Lung (tissue), 12 donors: ENCODE measurements around the gene ERICH2. TPM values are rescaled to one million over a fixed set of nuclear protein-coding genes. Genes with fewer than 3 reads are reported as not detected.

Source experiments
- ATAC-seq: fragments of 200-7000 bp; cut with Tn5 transposase; one replicate; pipeline ENCODE4 v1.9.1; 2020; ENCODE audit warnings: moderate number of reproducible peaks; ENCODE audit not compliant: insufficient read depth, low FRiP score
- DNase-seq, 3 donors: peaks; one replicate each; pipeline ENCODE4 v3.0.0-alpha.2; 2013 to 2017
- H3K27ac ChIP-seq, 2 donors: one replicate each; pipeline ENCODE4 v1.5.1; 2013; ENCODE audit warnings: mild to moderate bottlenecking in 2 of 2, moderate library complexity in 2 of 2, control low read depth in 1 of 2, inconsistent platforms in 1 of 2, low read depth in 1 of 2, low read length in 1 of 2
- H3K27me3 ChIP-seq, 3 donors: one replicate each; pipeline ENCODE4 v1.5.1; 2013; ENCODE audit warnings: low read length in 2 of 3; ENCODE audit not compliant: control insufficient read depth in 3 of 3, insufficient read depth in 3 of 3
- H3K36me3 ChIP-seq, 4 donors: one replicate each; pipeline ENCODE4 v1.5.1; 2013; ENCODE audit warnings: low read length in 4 of 4, mild to moderate bottlenecking in 1 of 4, moderate library complexity in 1 of 4; ENCODE audit not compliant: control insufficient read depth in 4 of 4, insufficient read depth in 4 of 4
- H3K4me1 ChIP-seq, 5 donors: one replicate each; pipeline ENCODE4 v1.5.1; 2013; ENCODE audit warnings: low read length in 5 of 5, mild to moderate bottlenecking in 2 of 5, moderate library complexity in 1 of 5; ENCODE audit not compliant: control insufficient read depth in 5 of 5, insufficient read depth in 5 of 5
- H3K4me3 ChIP-seq: one replicate; pipeline ENCODE4 v1.5.1; 2013; ENCODE audit warnings: mild to moderate bottlenecking, control low read depth, moderate library complexity
- H3K9ac ChIP-seq, 2 donors: one replicate each; pipeline ENCODE4 v1.5.1; 2013; ENCODE audit warnings: low read length in 2 of 2, control low read depth in 1 of 2; ENCODE audit not compliant: insufficient read depth in 1 of 2
- H3K9me3 ChIP-seq, 4 donors: one replicate each; pipeline ENCODE4 v1.5.1; 2013; ENCODE audit warnings: low read length in 3 of 4, mild to moderate bottlenecking in 1 of 4, moderate library complexity in 1 of 4; ENCODE audit not compliant: control insufficient read depth in 4 of 4, insufficient read depth in 3 of 4
- CTCF ChIP-seq: IDR thresholded peaks from 2 replicates; pipeline ENCODE4 v1.5.1; 2012; ENCODE audit warnings: mild to moderate bottlenecking; ENCODE audit errors: control extremely low read depth, extremely low read depth
- WGBS, 2 donors: extraction: QIAGEN DNeasy Blood & Tissue Kit; methylation state at CpG; one replicate each; pipeline ENCODE4 v1.1.7; 2013; 5-methylcytosine and 5-hydroxymethylcytosine counted together
- polyA plus RNA-seq, 2 donors: library from polyadenylated mRNA; stranded (reverse); fragments of 200-250 nt; gene quantifications; one replicate each; pipeline ENCODE4 v1.2.1, GENCODE V29; 2013
- total RNA-seq, 2 donors: library from RNA; depleted of rRNA in 1 of 2; stranded (reverse); fragments of >200 nt in 1 of 2; gene quantifications; one replicate each; pipeline ENCODE4 v1.2.1, GENCODE V29; 2014 to 2021
- donor health status: control.
- donor health status: control.
- donor health status: Bipolar disorder and iron deficiency.
- donor health status: healthy.
- donor health status: DM: yes; HTN: yes; CAD: no.

Gene ERICH2
- total and polyA plus RNA-seq, 4 donors = 4.6 to 34.9 (median 11.3) TPM

- peaks cover 0 to 48% (median 24%) of the 10 kb centered on the region in 5 donors for H3K4me1 ChIP-seq
- H3K27ac ChIP-seq = no peak overlapping the region
- no peak for TF ChIP-seq CTCF
- no peaks in the 10 kb centered on the region for H3K36me3 ChIP-seq
- 12 to 14% methylated on average over 45 of the region's 45 CpGs for WGBS, 2 donors
- H3K4me3 ChIP-seq = no peak overlapping the region
- H3K27me3 ChIP-seq = peaks cover 3 to 97% (median 80%) of the 10 kb centered on the region in 3 donors
- no peak overlapping the region for H3K9ac ChIP-seq
- DNase-seq (peak in 2 of 3 donors; percentile 19 to 33), ATAC-seq (no peak)
- H3K9me3 ChIP-seq = peaks cover 0 to 3% (median 0%) of the 10 kb centered on the region in 4 donors
Observed at GRCh38 chr2:170819680-170820664, 49.8 kb downstream of the ERICH2 start.

- H3K36me3 ChIP-seq = no peaks in the 10 kb centered on the region
- no peak for ATAC-seq
- H3K27ac ChIP-seq = no peak overlapping the region
- peaks cover 0 to 46% (median 18%) of the 10 kb centered on the region in 5 donors for H3K4me1 ChIP-seq
- TF ChIP-seq CTCF = no peak
- peaks cover 0 to 5% (median 0%) of the 10 kb centered on the region in 4 donors for H3K9me3 ChIP-seq
- H3K4me3 ChIP-seq = no peak overlapping the region
- H3K9ac ChIP-seq = no peak overlapping the region
- WGBS, 2 donors = 15 to 19% methylated on average over 18 of the region's 18 CpGs
- peaks cover 3 to 92% (median 70%) of the 10 kb centered on the region in 3 donors for H3K27me3 ChIP-seq
- DNase-seq = no peak
Observed at GRCh38 chr2:170820757-170821530, 50.8 kb downstream of the ERICH2 start.

- peak in 1 of 3 donors; percentile 20 for DNase-seq
- 7 to 8% methylated on average over 40 of the region's 40 CpGs for WGBS, 2 donors
- Histone ChIP-seq H3K4me3 (no peak overlapping the region), H3K9ac (no peak overlapping the region), H3K4me1 (peaks cover 0 to 43% (median 10%) of the 10 kb centered on the region in 5 donors), H3K27ac (no peak overlapping the region), H3K36me3 (no peaks in the 10 kb centered on the region), H3K9me3 (peaks cover 0 to 5% (median 0%) of the 10 kb centered on the region in 4 donors), H3K27me3 (peaks cover 3 to 88% (median 67%) of the 10 kb centered on the region in 3 donors)
- no peak for ATAC-seq
- no peak for TF ChIP-seq CTCF
Observed at GRCh38 chr2:170821531-170822289, 51.5 kb downstream of the ERICH2 start.
